GM12878 (cell line): ENCODE measurements around the gene CMTM4. TPM values are rescaled to one million over a fixed set of nuclear protein-coding genes. Genes with fewer than 3 reads are reported as not detected.

Experiments
- ATAC-seq: fragments of 200-7000 bp; cut with Tn5 transposase; 3 replicates; pipeline ENCODE4 v1.9.1; 2020; ENCODE audit warnings: mild to moderate bottlenecking, moderate library complexity
- BruUV-seq: library from RNA; stranded (reverse); fragments of 400-500 nt; replicated peaks from 2 replicates; lab custom pipeline; 2021; lab: Mats Ljungman, UMichigan
- CTCF ChIA-PET: fragments of 300-600 bp; sonication (Branson Sonifier 250); formaldehyde crosslinking; extraction: SDS; loops from one replicate; lab custom pipeline; 2021; ENCODE audit warnings: inconsistent platforms; lab: Yijun Ruan, JAX
- POLR2A ChIA-PET: fragments of 350-600 bp; formaldehyde crosslinking; extraction: SDS; loops from one replicate; lab custom pipeline; 2021; ENCODE audit warnings: inconsistent platforms; lab: Charles Lee
- RAD21 ChIA-PET: fragments of 300-600 bp; sonication (Branson Sonifier 250); formaldehyde crosslinking; loops from one replicate; lab custom pipeline; 2023; ENCODE audit warnings: antibody characterized with exemption; ENCODE audit not compliant: unreplicated experiment; lab: Charles Lee
- SMC1A ChIA-PET: fragments of 300-600 bp; sonication (Branson Sonifier 250); formaldehyde crosslinking; loops from one replicate; lab custom pipeline; 2023; ENCODE audit not compliant: unreplicated experiment, uncharacterized antibody; lab: Charles Lee
- DNase-seq: peaks from one replicate; pipeline ENCODE4 v3.0.0-alpha.2; 2011; ENCODE audit warnings: low read depth, low spot score
- FAIRE-seq: peaks from 3 replicates; lab custom pipeline; 2011; peaks lifted over from hg19 to GRCh38; lab: Jason Lieb, UNC
- H2AFZ ChIP-seq: 2 replicates; pipeline ENCODE4 v1.6.0; 2011; ENCODE audit warnings: low read depth, low read length, control low read depth; ENCODE audit not compliant: control insufficient read depth
- H3K27ac ChIP-seq: 2 replicates; pipeline ENCODE4 v1.5.1; 2011; ENCODE audit warnings: control low read depth; ENCODE audit not compliant: control insufficient read depth, insufficient read depth
- H3K27me3 ChIP-seq, 2 experiments: replicated peaks in 1 of 2; 2 replicates each; pipeline versions ENCODE4 v1.6.0 to v1.6.1; 2011; ENCODE audit warnings: low read length in 1 of 2; ENCODE audit not compliant: control insufficient read depth in 2 of 2, insufficient read depth in 2 of 2
- H3K36me3 ChIP-seq, 2 experiments: 2 replicates each; pipeline ENCODE4 v1.5.1; 2011; ENCODE audit warnings: low read length in 1 of 2; ENCODE audit not compliant: control insufficient read depth in 2 of 2, insufficient read depth in 2 of 2
- H3K4me1 ChIP-seq: 2 replicates; pipeline ENCODE4 v1.6.1; 2011; ENCODE audit warnings: mild to moderate bottlenecking, low read length, moderate library complexity, mixed read lengths; ENCODE audit not compliant: control insufficient read depth, insufficient read depth
- H3K4me2 ChIP-seq: 2 replicates; pipeline ENCODE4 v1.6.0; 2011; ENCODE audit warnings: control low read depth; ENCODE audit not compliant: control insufficient read depth, insufficient read depth
- H3K4me3 ChIP-seq: fragments of 200-600 bp; sonication (generic); 2 replicates; pipeline ENCODE4 v1.5.1; 2016
- H3K79me2 ChIP-seq: 2 replicates; pipeline ENCODE4 v1.6.0; 2011; ENCODE audit warnings: low read length; ENCODE audit not compliant: control insufficient read depth, insufficient read depth
- H3K9ac ChIP-seq: 2 replicates; pipeline ENCODE4 v1.8.0; 2011; ENCODE audit warnings: low read length, control low read depth, mixed read lengths; ENCODE audit not compliant: control insufficient read depth, insufficient read depth
- H3K9me3 ChIP-seq: replicated peaks from 3 replicates; pipeline ENCODE4 v1.5.1; 2011; ENCODE audit warnings: mild to moderate bottlenecking, low read length; ENCODE audit not compliant: control insufficient read depth, insufficient read depth
- H4K20me1 ChIP-seq: 2 replicates; pipeline ENCODE4 v1.6.0; 2011; ENCODE audit not compliant: control insufficient read depth, insufficient read depth
- ASH2L ChIP-seq: fragments of 300-600, 200-600 bp; sonication (generic); IDR thresholded peaks from 2 replicates; pipeline ENCODE4 v1.6.1; 2017; ENCODE audit warnings: low read depth, mild to moderate bottlenecking, borderline replicate concordance
- BACH1 ChIP-seq: fragments of 450-650 bp; IDR thresholded peaks from 2 replicates; pipeline ENCODE4 v1.6.1; 2017; ENCODE audit warnings: mild to moderate bottlenecking, borderline replicate concordance
- BHLHE40 ChIP-seq, 2 experiments: fragments of 450-650 bp in 1 of 2; IDR thresholded peaks; 2 replicates each; pipeline ENCODE4 v1.6.1; 2011 to 2017; ENCODE audit warnings: low read depth in 2 of 2, borderline replicate concordance in 1 of 2, improper control_type of control experiment in 1 of 2, low read length in 1 of 2, mild to moderate bottlenecking in 1 of 2
- HDAC2 ChIP-seq: fragments of 200-600 bp; sonication (generic); IDR thresholded peaks from 2 replicates; pipeline ENCODE4 v1.6.1; 2017
- IRF4 ChIP-seq: IDR thresholded peaks from 2 replicates; pipeline ENCODE4 v1.6.1; 2011; ENCODE audit warnings: low read depth, low read length
- IRF5 ChIP-seq: fragments of 450-650 bp; IDR thresholded peaks from 2 replicates; pipeline ENCODE4 v1.6.1; 2017; ENCODE audit warnings: borderline replicate concordance
- NFYB ChIP-seq: IDR thresholded peaks from 2 replicates; pipeline ENCODE4 v1.6.1; 2011; ENCODE audit warnings: low read depth, mild to moderate bottlenecking, low read length, improper control_type of control experiment, moderate library complexity; ENCODE audit not compliant: insufficient read depth
- NR2C2 ChIP-seq: IDR thresholded peaks from 2 replicates; pipeline ENCODE4 v1.6.1; 2011; ENCODE audit warnings: borderline replicate concordance, low read depth; ENCODE audit not compliant: control insufficient read depth, insufficient read length
- SIN3A ChIP-seq: IDR thresholded peaks from 2 replicates; pipeline ENCODE4 v1.6.1; 2012; ENCODE audit warnings: low read depth, low read length, improper control_type of control experiment
- SMC3 ChIP-seq: IDR thresholded peaks from 2 replicates; pipeline ENCODE4 v1.6.1; 2011; ENCODE audit warnings: low read length, improper control_type of control experiment, borderline replicate concordance
- STAT1 ChIP-seq: fragments of 450-650 bp; conservative IDR thresholded peaks from 2 replicates; pipeline ENCODE4 v1.6.1; 2014; ENCODE audit warnings: antibody characterized with exemption, mild to moderate bottlenecking
- ZNF24 ChIP-seq: fragments of 450-650 bp; IDR thresholded peaks from 2 replicates; pipeline ENCODE4 v1.6.1; 2017; ENCODE audit warnings: antibody characterized with exemption, mild to moderate bottlenecking
- ZNF592 ChIP-seq: fragments of 450-650 bp; IDR thresholded peaks from 2 replicates; pipeline ENCODE4 v1.6.1; 2017; ENCODE audit warnings: mild to moderate bottlenecking, moderate library complexity
- WGBS: methylation state at CpG from one replicate; pipeline ENCODE4 v1.1.6; 2016; ENCODE audit warnings: low lambda C conversion rate; ENCODE audit not compliant: insufficient replicate concordance, insufficient coverage; ENCODE audit errors: missing lambda C conversion rate; 5-methylcytosine and 5-hydroxymethylcytosine counted together
- in situ Hi-C: fragments of 300-500 bp; cut with MboI; formaldehyde crosslinking; loops from 9 replicates; pipeline ENCODE4 v1.14.3; 2018; ENCODE audit warnings: mixed read lengths
- intact Hi-C: fragments of 100-400 bp; cut with micrococcal nuclease; formaldehyde crosslinking; loops from one replicate; pipeline ENCODE4 v1.14.2; 2022; ENCODE audit not compliant: unreplicated experiment
- polyA plus RNA-seq, 11 experiments: library from polyadenylated mRNA; depleted of rRNA in 4 of 11; unstranded in 6 of 11; stranded (reverse) in 5 of 11; fragments of >200 nt; fragmentation: Nextera tagmentation in 4 of 11; fragmentation: Illumina TruSeq in 1 of 11; extraction: Ambion mirVana in 4 of 11; extraction: Trizol in 1 of 11; gene quantifications; 1 replicate in 1 of 11; 2 replicates in 10 of 11; pipeline versions ENCODE4 v1.2.1 to v1.2.3, GENCODE V29; 2011 to 2016; ENCODE audit warnings: inconsistent platforms in 2 of 11, missing spikeins in 2 of 11, low read depth in 1 of 11
- total RNA-seq, 4 experiments: library from RNA; depleted of rRNA in 3 of 4; stranded (reverse); fragments of >200 nt in 3 of 4; fragmentation: Illumina TruSeq in 1 of 4; extraction: Trizol in 1 of 4; gene quantifications; 2 replicates each; pipeline versions ENCODE4 v1.2.1 to v1.2.3, GENCODE V29; 2013 to 2021
- TF ChIP-seq, protein P1 (sequence below): IDR thresholded peaks from 2 replicates; pipeline ENCODE4 v1.6.1; 2012; ENCODE audit warnings: low read length, inconsistent platforms

CMTM4 gene
- total and polyA plus RNA-seq, 10 of the 15 experiments (the other 5 are each of a cell fraction or from before 2014, with no cell fraction given), result 0.02 to 0.43 (median 0.15) TPM; not detected in 2

- Histone ChIP-seq H3K36me3 (no peaks in the 10 kb centered on the region), H3K9ac (no peak overlapping the region), H3K9me3 (no peaks in the 10 kb centered on the region), H3K27ac (no peak overlapping the region), H3K4me1 (no peaks in the 10 kb centered on the region), H3K4me2 (no peak overlapping the region), H3K27me3 (no peaks in the 10 kb centered on the region), H3K79me2 (no peaks in the 10 kb centered on the region), H2AFZ (no peak overlapping the region), H3K4me3 (no peak overlapping the region), H4K20me1 (no peaks in the 10 kb centered on the region)
- no peak for DNase-seq
- 28% methylated on average over 4 of the region's 4 CpGs for WGBS
- FAIRE-seq, result no peak
- ChIA-PET RAD21 (no interaction called here), POLR2A (no interaction called here), CTCF (no interaction called here), SMC1A (no interaction called here)
- ATAC-seq, result no peak
- no peak for TF ChIP-seq NR2C2
- TF ChIP-seq ZNF24, result no peak
- TF ChIP-seq, protein P1, sequence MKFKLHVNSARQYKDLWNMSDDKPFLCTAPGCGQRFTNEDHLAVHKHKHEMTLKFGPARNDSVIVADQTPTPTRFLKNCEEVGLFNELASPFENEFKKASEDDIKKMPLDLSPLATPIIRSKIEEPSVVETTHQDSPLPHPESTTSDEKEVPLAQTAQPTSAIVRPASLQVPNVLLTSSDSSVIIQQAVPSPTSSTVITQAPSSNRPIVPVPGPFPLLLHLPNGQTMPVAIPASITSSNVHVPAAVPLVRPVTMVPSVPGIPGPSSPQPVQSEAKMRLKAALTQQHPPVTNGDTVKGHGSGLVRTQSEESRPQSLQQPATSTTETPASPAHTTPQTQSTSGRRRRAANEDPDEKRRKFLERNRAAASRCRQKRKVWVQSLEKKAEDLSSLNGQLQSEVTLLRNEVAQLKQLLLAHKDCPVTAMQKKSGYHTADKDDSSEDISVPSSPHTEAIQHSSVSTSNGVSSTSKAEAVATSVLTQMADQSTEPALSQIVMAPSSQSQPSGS, result no peak
- no peak for TF ChIP-seq NFYB
- TF ChIP-seq SIN3A, result no peak
- no peak for TF ChIP-seq ASH2L
- no peak for TF ChIP-seq IRF4
- TF ChIP-seq SMC3, result no peak
- TF ChIP-seq BHLHE40 (IDR thresholded peaks at IDR 0.05; ENCODE audit: borderline replicate concordance in 1 of 2, low read depth in 2 of 2, low read length in 1 of 2), result no peak
- no peak for TF ChIP-seq IRF5
- no peak for TF ChIP-seq ZNF592
- no peak for TF ChIP-seq STAT1
- no peak for TF ChIP-seq HDAC2
- TF ChIP-seq BACH1, result no peak
- BruUV-seq, result no TSS peak
- in situ Hi-C loops, result no loop called here
- intact Hi-C loops, result no loop called here
Observed at GRCh38 chr16:66681676-66682075, 14.9 kb downstream of the CMTM4 start.
